ENCODE results near the gene IL17D.

IL17D gene

DNA sequence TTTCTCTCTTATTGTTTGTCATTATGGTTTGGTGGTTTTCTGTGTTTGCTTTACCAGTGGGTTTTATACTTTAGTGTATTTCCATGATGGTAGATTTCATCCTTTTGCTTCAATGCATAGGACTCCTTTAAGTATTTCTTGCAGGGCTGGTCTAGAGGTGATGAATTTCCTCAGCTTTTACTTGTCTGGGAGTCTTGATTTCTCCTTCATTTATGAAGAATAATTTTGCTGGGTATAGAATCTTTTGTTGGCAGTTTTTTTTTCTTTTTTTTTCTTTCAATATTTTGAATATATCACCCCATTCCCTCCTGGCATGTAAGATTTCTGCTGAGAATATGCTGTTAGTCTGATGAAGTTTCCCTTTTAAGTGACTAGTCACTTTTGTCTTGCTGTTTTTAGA, 50.5 kb downstream of the IL17D start:
- DNase-seq (ENCODE audit: extremely low read depth, insufficient read length) = no peak
- no peak overlapping the region for H3K4me3 ChIP-seq (replicated peaks; ENCODE audit: low read depth, low read length)
- no peaks in the 10 kb centered on the region for H3K36me3 ChIP-seq (ENCODE audit: control insufficient read depth, insufficient read depth, low read length)
- TF ChIP-seq, protein P1, sequence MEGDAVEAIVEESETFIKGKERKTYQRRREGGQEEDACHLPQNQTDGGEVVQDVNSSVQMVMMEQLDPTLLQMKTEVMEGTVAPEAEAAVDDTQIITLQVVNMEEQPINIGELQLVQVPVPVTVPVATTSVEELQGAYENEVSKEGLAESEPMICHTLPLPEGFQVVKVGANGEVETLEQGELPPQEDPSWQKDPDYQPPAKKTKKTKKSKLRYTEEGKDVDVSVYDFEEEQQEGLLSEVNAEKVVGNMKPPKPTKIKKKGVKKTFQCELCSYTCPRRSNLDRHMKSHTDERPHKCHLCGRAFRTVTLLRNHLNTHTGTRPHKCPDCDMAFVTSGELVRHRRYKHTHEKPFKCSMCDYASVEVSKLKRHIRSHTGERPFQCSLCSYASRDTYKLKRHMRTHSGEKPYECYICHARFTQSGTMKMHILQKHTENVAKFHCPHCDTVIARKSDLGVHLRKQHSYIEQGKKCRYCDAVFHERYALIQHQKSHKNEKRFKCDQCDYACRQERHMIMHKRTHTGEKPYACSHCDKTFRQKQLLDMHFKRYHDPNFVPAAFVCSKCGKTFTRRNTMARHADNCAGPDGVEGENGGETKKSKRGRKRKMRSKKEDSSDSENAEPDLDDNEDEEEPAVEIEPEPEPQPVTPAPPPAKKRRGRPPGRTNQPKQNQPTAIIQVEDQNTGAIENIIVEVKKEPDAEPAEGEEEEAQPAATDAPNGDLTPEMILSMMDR (IDR thresholded peaks at IDR 0.05; ENCODE audit: insufficient read depth, low read length, poor library complexity, severe bottlenecking) = no peak
- no peaks in the 10 kb centered on the region for H3K27me3 ChIP-seq (replicated peaks; ENCODE audit: control insufficient read depth, insufficient read depth, low read length)

DNA sequence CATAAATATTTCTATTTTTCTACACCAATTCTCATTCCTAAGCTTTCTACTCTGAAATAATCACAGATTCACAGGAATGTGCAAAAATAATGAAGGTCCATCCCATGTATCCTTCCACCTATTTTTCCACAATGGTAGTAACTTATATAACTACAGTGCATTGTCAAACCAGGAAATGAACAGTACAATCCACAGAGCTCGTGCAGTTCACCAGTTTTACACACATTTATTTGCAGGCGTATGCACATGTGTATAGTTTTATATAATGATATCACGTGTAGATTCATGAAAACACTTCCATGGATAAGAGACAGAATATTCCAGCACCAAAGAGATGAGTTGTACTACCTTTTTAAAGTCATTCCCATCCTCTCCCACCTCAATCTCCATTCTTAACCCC, 57.4 kb downstream of the IL17D start:
- no peaks in the 10 kb centered on the region for H3K36me3 ChIP-seq (ENCODE audit: control insufficient read depth, insufficient read depth, low read length)
- TF ChIP-seq, protein P1 (IDR thresholded peaks at IDR 0.05; ENCODE audit: insufficient read depth, low read length, poor library complexity, severe bottlenecking) = no peak
- no peak overlapping the region for H3K4me3 ChIP-seq (replicated peaks; ENCODE audit: low read depth, low read length)
- DNase-seq (ENCODE audit: extremely low read depth, insufficient read length) = no peak
- no peaks in the 10 kb centered on the region for H3K27me3 ChIP-seq (replicated peaks; ENCODE audit: control insufficient read depth, insufficient read depth, low read length)

DNA sequence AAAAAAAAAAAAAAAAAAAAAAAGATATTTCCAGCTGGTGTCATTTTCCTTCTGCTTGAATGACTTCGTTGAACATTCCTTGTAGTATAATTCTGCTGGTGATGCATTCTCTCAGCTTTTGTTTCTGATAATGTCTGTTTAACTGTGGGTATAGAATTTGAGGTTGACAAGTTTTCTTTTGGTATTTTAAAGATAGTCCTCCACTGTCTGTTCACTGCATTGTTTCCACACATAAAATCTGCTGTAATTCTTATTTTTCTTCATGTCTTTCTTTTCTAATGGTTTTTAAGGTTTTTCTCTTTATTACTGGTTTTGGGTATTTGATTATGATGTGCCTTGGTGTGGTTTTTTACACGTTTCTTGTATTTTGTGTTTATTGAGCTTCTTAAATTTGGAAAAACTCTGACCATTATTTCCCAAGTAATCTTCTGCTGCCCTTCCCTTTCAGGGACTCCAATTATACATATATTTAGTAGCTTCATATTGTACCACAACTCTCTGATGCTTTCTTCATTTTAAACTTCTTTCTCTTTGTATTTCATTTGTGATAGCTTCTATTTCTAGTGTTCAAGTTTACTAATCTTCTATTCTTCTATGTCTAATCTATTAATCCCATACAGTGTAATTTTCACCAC, 63.9 kb downstream of the IL17D start:
- TF ChIP-seq, protein P1 (IDR thresholded peaks at IDR 0.05; ENCODE audit: insufficient read depth, low read length, poor library complexity, severe bottlenecking) = no peak
- DNase-seq (ENCODE audit: extremely low read depth, insufficient read length) = no peak
- Histone ChIP-seq H3K4me3 (replicated peaks; ENCODE audit: low read depth, low read length) (no peak overlapping the region), H3K36me3 (ENCODE audit: control insufficient read depth, insufficient read depth, low read length) (no peaks in the 10 kb centered on the region; the same call in 1 of the 2 replicates), H3K27me3 (replicated peaks; ENCODE audit: control insufficient read depth, insufficient read depth, low read length) (no peaks in the 10 kb centered on the region)

DNA sequence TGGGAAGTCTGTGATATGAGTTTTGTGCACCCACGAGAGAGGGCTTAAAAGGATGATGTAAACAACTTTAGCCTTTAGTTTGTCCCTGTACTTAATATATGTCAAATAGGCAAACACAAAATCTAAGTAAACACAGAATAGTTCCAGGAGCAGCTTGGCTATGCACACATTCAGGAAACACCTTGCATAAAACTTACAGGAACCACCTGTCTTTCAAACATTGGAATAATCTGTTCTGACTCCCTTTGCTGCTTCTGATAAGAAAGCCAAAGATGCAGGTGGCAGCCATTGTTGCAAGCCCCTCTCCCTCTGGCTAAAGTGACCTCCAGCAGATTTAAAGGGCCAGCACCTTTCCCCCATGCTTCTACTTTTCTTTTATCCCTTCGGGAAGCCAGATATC, 65.6 kb downstream of the IL17D start:
- TF ChIP-seq, protein P1 (IDR thresholded peaks at IDR 0.05; ENCODE audit: insufficient read depth, low read length, poor library complexity, severe bottlenecking) = no peak
- no peaks in the 10 kb centered on the region; the same call in 1 of the 2 replicates for H3K36me3 ChIP-seq (ENCODE audit: control insufficient read depth, insufficient read depth, low read length)
- H3K27me3 ChIP-seq (replicated peaks; ENCODE audit: control insufficient read depth, insufficient read depth, low read length) = no peaks in the 10 kb centered on the region
- no peak for DNase-seq (ENCODE audit: extremely low read depth, insufficient read length)
- H3K4me3 ChIP-seq (replicated peaks; ENCODE audit: low read depth, low read length) = no peak overlapping the region

DNA sequence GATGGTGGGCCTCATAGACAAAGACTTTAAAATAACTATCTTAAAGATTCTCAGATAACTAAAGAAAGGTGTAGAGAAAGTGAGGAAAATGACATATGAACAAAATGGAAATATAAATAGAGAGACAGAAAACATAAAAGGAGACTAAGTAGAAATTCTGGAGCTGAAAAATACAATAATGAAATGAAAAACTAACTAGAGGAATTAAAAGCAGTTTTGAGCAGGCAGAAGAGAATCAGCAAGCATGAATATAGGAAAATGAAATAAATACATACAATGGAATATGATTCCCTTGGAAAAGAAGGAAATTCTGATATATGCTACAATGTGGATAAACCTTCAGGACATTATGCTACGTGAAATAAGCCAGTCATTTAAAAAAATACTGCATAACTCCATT, 66.3 kb downstream of the IL17D start:
- H3K4me3 ChIP-seq (replicated peaks; ENCODE audit: low read depth, low read length) = no peak overlapping the region
- H3K27me3 ChIP-seq (replicated peaks; ENCODE audit: control insufficient read depth, insufficient read depth, low read length) = no peaks in the 10 kb centered on the region
- DNase-seq (ENCODE audit: extremely low read depth, insufficient read length) = no peak
- TF ChIP-seq, protein P1 (IDR thresholded peaks at IDR 0.05; ENCODE audit: insufficient read depth, low read length, poor library complexity, severe bottlenecking) = no peak
- H3K36me3 ChIP-seq (ENCODE audit: control insufficient read depth, insufficient read depth, low read length) = no peaks in the 10 kb centered on the region; the same call in 1 of the 2 replicates

Measured in GM06990 (cell line).